H1 (cell line): ENCODE measurements around the gene RAET1G. TPM values are rescaled to one million over a fixed set of nuclear protein-coding genes. Genes with fewer than 3 reads are reported as not detected.

ENCODE experiments used
- CTCF ChIA-PET: fragments of 300-600 bp; sonication (Branson Sonifier 250); formaldehyde crosslinking; loops from one replicate; lab custom pipeline; 2021; ENCODE audit not compliant: partially characterized antibody; lab: Charles Lee
- POLR2A ChIA-PET: fragments of 300-600 bp; sonication (Branson Sonifier 250); formaldehyde crosslinking; loops from one replicate; lab custom pipeline; 2021; ENCODE audit warnings: inconsistent platforms; ENCODE audit not compliant: partially characterized antibody; lab: Charles Lee
- DNase-seq, 2 experiments: peaks; one replicate each; pipeline versions ENCODE4 v3.0.0 to v3.0.0-alpha.2; 2010 to 2022; ENCODE audit warnings: low spot score in 2 of 2, low read depth in 1 of 2, mixed read lengths in 1 of 2
- FAIRE-seq: peaks from 2 replicates; lab custom pipeline; 2011; peaks lifted over from hg19 to GRCh38; lab: Jason Lieb, UNC
- H2AFZ ChIP-seq: 2 replicates; pipeline ENCODE4 v1.8.1; 2012; ENCODE audit warnings: low read length, inconsistent platforms
- H2AK5ac ChIP-seq: 2 replicates; pipeline ENCODE4 v1.6.1; 2013; ENCODE audit warnings: low read depth, low read length
- H2BK120ac ChIP-seq: replicated peaks from 2 replicates; pipeline ENCODE3; 2013; ENCODE audit warnings: low read depth, low read length, inconsistent platforms
- H2BK12ac ChIP-seq: 2 replicates; pipeline ENCODE4 v1.6.1; 2013; ENCODE audit warnings: low read depth, low read length
- H2BK15ac ChIP-seq: 2 replicates; pipeline ENCODE4 v1.6.1; 2013; ENCODE audit warnings: low read length
- H2BK20ac ChIP-seq: 2 replicates; pipeline ENCODE4 v1.6.1; 2013; ENCODE audit warnings: low read length
- H2BK5ac ChIP-seq: 2 replicates; pipeline ENCODE4 v1.6.1; 2013; ENCODE audit warnings: low read depth, low read length
- H3K14ac ChIP-seq: 2 replicates; pipeline ENCODE4 v1.6.1; 2013; ENCODE audit warnings: inconsistent platforms; ENCODE audit not compliant: insufficient read length
- H3K18ac ChIP-seq: 2 replicates; pipeline ENCODE4 v1.6.1; 2013; ENCODE audit warnings: low read length; ENCODE audit errors: extremely low read depth
- H3K23ac ChIP-seq: 2 replicates; pipeline ENCODE4 v1.6.1; 2013; ENCODE audit warnings: inconsistent platforms; ENCODE audit not compliant: insufficient read length
- H3K23me2 ChIP-seq: 2 replicates; pipeline ENCODE4 v1.6.1; 2013; ENCODE audit warnings: low read depth, low read length
- H3K27ac ChIP-seq: 2 replicates; pipeline ENCODE4 v1.6.1; 2011; ENCODE audit warnings: low read depth, low read length, inconsistent platforms
- H3K27me3 ChIP-seq, 4 experiments: replicated peaks in 1 of 4; 1 replicate in 1 of 4; 2 replicates in 3 of 4; pipeline versions ENCODE4 v1.6.1 to v1.8.1; 2011 to 2013; ENCODE audit warnings: low read length in 3 of 4, mild to moderate bottlenecking in 3 of 4, inconsistent platforms in 2 of 4, mixed read lengths in 2 of 4, moderate library complexity in 1 of 4; ENCODE audit not compliant: control insufficient read depth in 3 of 4, insufficient read depth in 3 of 4; ENCODE audit errors: extremely low read depth in 1 of 4
- H3K36me3 ChIP-seq, 4 experiments: 2 replicates each; pipeline versions ENCODE4 v1.6.1 to v1.8.1; 2011 to 2013; ENCODE audit warnings: mild to moderate bottlenecking in 4 of 4, low read length in 3 of 4, moderate library complexity in 2 of 4, control low read depth in 1 of 4, inconsistent platforms in 1 of 4; ENCODE audit not compliant: insufficient read depth in 4 of 4, control insufficient read depth in 2 of 4
- H3K4ac ChIP-seq: replicated peaks from 2 replicates; pipeline ENCODE3; 2013; ENCODE audit warnings: low read length, low read depth, mixed read lengths, inconsistent platforms; ENCODE audit not compliant: insufficient read length
- H3K4me1 ChIP-seq, 4 experiments: replicated peaks in 1 of 4; 1 replicate in 1 of 4; 2 replicates in 3 of 4; pipeline versions ENCODE4 v1.6.1 to v1.8.1; 2011 to 2013; ENCODE audit warnings: low read length in 3 of 4, inconsistent platforms in 2 of 4, mixed read lengths in 1 of 4; ENCODE audit not compliant: insufficient read depth in 4 of 4, control insufficient read depth in 3 of 4
- H3K4me2 ChIP-seq, 2 experiments: 2 replicates each; pipeline versions ENCODE4 v1.6.1 to v1.8.1; 2011 to 2013; ENCODE audit warnings: low read depth in 2 of 2, low read length in 2 of 2, control low read depth in 1 of 2, inconsistent platforms in 1 of 2, mild to moderate bottlenecking in 1 of 2; ENCODE audit not compliant: insufficient read depth in 1 of 2
- H3K4me3 ChIP-seq, 4 experiments: fragments of 200-600, 300-600 bp in 1 of 4; sonication (generic), shearing (Covaris generic), sonication (Bioruptor Twin) in 1 of 4; 2 replicates each; pipeline versions ENCODE4 v1.5.1 to v1.8.1; 2011 to 2016; ENCODE audit warnings: low read length in 4 of 4, low read depth in 3 of 4, control low read depth in 2 of 4, inconsistent platforms in 2 of 4, mild to moderate bottlenecking in 2 of 4, mixed read lengths in 1 of 4, moderate library complexity in 1 of 4; ENCODE audit not compliant: insufficient read depth in 2 of 4; ENCODE audit errors: extremely low read depth in 1 of 4
- H3K56ac ChIP-seq: replicated peaks from 2 replicates; pipeline ENCODE3; 2013; ENCODE audit warnings: low read depth, mild to moderate bottlenecking, mixed read lengths, low read length, inconsistent platforms; ENCODE audit not compliant: insufficient read length
- H3K79me1 ChIP-seq: 2 replicates; pipeline ENCODE4 v1.6.1; 2013; ENCODE audit warnings: low read depth, low read length, control low read depth
- H3K79me2 ChIP-seq, 2 experiments: 2 replicates each; pipeline versions ENCODE4 v1.6.1 to v1.8.1; 2012 to 2013; ENCODE audit warnings: low read length in 2 of 2, mild to moderate bottlenecking in 2 of 2, inconsistent platforms in 1 of 2; ENCODE audit not compliant: insufficient read depth in 2 of 2, control insufficient read depth in 1 of 2
- H3K9ac ChIP-seq, 4 experiments: replicated peaks in 1 of 4; 1 replicate in 1 of 4; 2 replicates in 3 of 4; pipeline versions ENCODE4 v1.6.1 to v1.8.1; 2011 to 2013; ENCODE audit warnings: low read depth in 3 of 4, low read length in 3 of 4, control low read depth in 2 of 4, mild to moderate bottlenecking in 2 of 4, moderate library complexity in 2 of 4, inconsistent platforms in 1 of 4; ENCODE audit errors: extremely low read depth in 1 of 4
- H3K9me3 ChIP-seq, 2 experiments: 2 replicates each; pipeline versions ENCODE4 v1.6.1 to v1.8.1; 2012 to 2013; ENCODE audit warnings: mild to moderate bottlenecking in 2 of 2, moderate library complexity in 2 of 2, control low read depth in 1 of 2, inconsistent platforms in 1 of 2, low read depth in 1 of 2, low read length in 1 of 2, mixed read lengths in 1 of 2; ENCODE audit not compliant: insufficient read depth in 2 of 2
- H4K20me1 ChIP-seq, 2 experiments: replicated peaks in 1 of 2; 2 replicates each; pipeline versions ENCODE3 to v1.8.1; 2011 to 2013; ENCODE audit warnings: inconsistent platforms in 2 of 2, low read length in 2 of 2, mild to moderate bottlenecking in 1 of 2; ENCODE audit not compliant: insufficient read depth in 2 of 2, control insufficient read depth in 1 of 2
- H4K5ac ChIP-seq: 2 replicates; pipeline ENCODE4 v1.6.1; 2013; ENCODE audit warnings: low read length, low read depth, mixed read lengths, inconsistent platforms; ENCODE audit not compliant: insufficient read length
- H4K8ac ChIP-seq: 2 replicates; pipeline ENCODE4 v1.8.0; 2013; ENCODE audit warnings: mild to moderate bottlenecking, moderate library complexity, low read length, inconsistent platforms; ENCODE audit not compliant: insufficient read depth; ENCODE audit errors: extremely low read depth
- H4K91ac ChIP-seq: replicated peaks from 2 replicates; pipeline ENCODE3; 2013; ENCODE audit warnings: low read length, mixed read lengths, inconsistent platforms; ENCODE audit not compliant: insufficient read length
- BCL11A ChIP-seq, 2 experiments: IDR thresholded peaks; one replicate each; pipeline ENCODE4 v1.6.1; 2011; ENCODE audit warnings: low read depth in 2 of 2, low read length in 2 of 2, mild to moderate bottlenecking in 2 of 2
- CEBPB ChIP-seq: IDR thresholded peaks from 2 replicates; pipeline ENCODE4 v1.6.1; 2012; ENCODE audit warnings: low read depth, low read length
- CHD2 ChIP-seq: IDR thresholded peaks from 2 replicates; pipeline ENCODE4 v1.6.1; 2012; ENCODE audit warnings: low read length, improper control_type of control experiment
- CREB1 ChIP-seq: IDR thresholded peaks from 2 replicates; pipeline ENCODE4 v1.6.1; 2012; ENCODE audit warnings: inconsistent platforms
- GABPA ChIP-seq: IDR thresholded peaks from 2 replicates; pipeline ENCODE4 v1.6.1; 2011; ENCODE audit warnings: mild to moderate bottlenecking, low read length, moderate library complexity, borderline replicate concordance; ENCODE audit not compliant: insufficient read depth
- SAP30 ChIP-seq: fragments of 300-600 bp; sonication (generic); IDR thresholded peaks from 2 replicates; pipeline ENCODE4 v1.7.1; 2012; ENCODE audit warnings: low read length, moderate library complexity, mild to moderate bottlenecking, inconsistent platforms; ENCODE audit not compliant: insufficient read depth, insufficient replicate concordance
- SP2 ChIP-seq: IDR thresholded peaks from 2 replicates; pipeline ENCODE4 v1.6.1; 2012; ENCODE audit warnings: mild to moderate bottlenecking, low read length, inconsistent platforms
- USF2 ChIP-seq: IDR thresholded peaks from 2 replicates; pipeline ENCODE4 v1.6.1; 2011; ENCODE audit warnings: low read length, improper control_type of control experiment
- YY1 ChIP-seq: IDR thresholded peaks from 2 replicates; pipeline ENCODE4 v1.6.1; 2011; ENCODE audit warnings: low read depth, mild to moderate bottlenecking, low read length
- ZNF274 ChIP-seq: IDR thresholded peaks from 2 replicates; pipeline ENCODE4 v1.7.0; 2012; ENCODE audit warnings: low read length, borderline replicate concordance; ENCODE audit errors: extremely low read depth
- WGBS, 2 experiments: shearing (Covaris generic) in 1 of 2; methylation state at CpG; one replicate each; pipeline versions ENCODE4 v1.1.6 to v1.1.7; 2013 to 2015; ENCODE audit warnings: low lambda C conversion rate in 2 of 2, mixed read lengths in 2 of 2, inconsistent platforms in 1 of 2, low coverage in 1 of 2, missing lambda C conversion rate in 1 of 2; ENCODE audit not compliant: insufficient replicate concordance in 2 of 2, insufficient coverage in 1 of 2, insufficient read length in 1 of 2; ENCODE audit errors: extremely low coverage in 1 of 2, missing lambda C conversion rate in 1 of 2; 5-methylcytosine and 5-hydroxymethylcytosine counted together
- polyA plus RNA-seq, 7 experiments: library from polyadenylated mRNA; depleted of rRNA in 3 of 7; stranded (reverse) in 5 of 7; unstranded in 2 of 7; fragments of >200 nt in 5 of 7; fragments of 200-250 nt in 2 of 7; gene quantifications; 1 replicate in 5 of 7; 2 replicates in 1 of 7; 4 replicates in 1 of 7; pipeline versions ENCODE4 v1.2.1 to v1.2.3, GENCODE V29; 2011 to 2013; ENCODE audit warnings: missing spikeins in 2 of 7, mixed read lengths in 2 of 7
- total RNA-seq: library from RNA; stranded (reverse); fragmentation: NEBNext Ultra II Directional; extraction: Animal tissue kit (Norgen Biotek cat#: 25700); gene quantifications from 2 replicates; pipeline ENCODE4 v1.2.1, GENCODE V29; 2021

Gene RAET1G
- total and polyA plus RNA-seq, 2 of the 8 experiments (the other 6 are each of a cell fraction or from before 2014, with no cell fraction given) = 0.08 TPM; not detected in 1

GRCh38 chr6:149934249-149935156 is 11.6 kb upstream of the RAET1G start:
- Histone ChIP-seq H3K9ac (no peak overlapping the region), H3K23ac (no peak overlapping the region), H3K4me3 (no peak overlapping the region), H3K36me3 (peaks cover 0 to 3% (median 0%) of the 10 kb centered on the region in 4 experiments; a peak in 1 of 8 replicates), H3K27ac (no peak overlapping the region), H2BK5ac (no peak overlapping the region), H2BK120ac (no peak overlapping the region), H4K8ac (no peak overlapping the region), H4K91ac (no peak overlapping the region), H2BK12ac (no peak overlapping the region), H4K5ac (no peak overlapping the region), H3K56ac (no peak overlapping the region), H3K23me2 (peaks cover 7% of the 10 kb centered on the region; the same call in 1 of the 2 replicates), H3K4ac (no peak overlapping the region), H3K14ac (no peak overlapping the region), H4K20me1 (peaks cover 2 to 6% of the 10 kb centered on the region in 2 experiments), H2AK5ac (0 out of 2 replicates have a peak overlapping the region, but pooled peaks have one; percentile 45), H3K4me1 (peaks cover 0 to 6% (median 3%) of the 10 kb centered on the region in 4 experiments; a peak in 5 of 7 replicates), H2BK15ac (no peak overlapping the region), H3K9me3 (no peaks in the 10 kb centered on the region), H2BK20ac (no peak overlapping the region), H3K18ac (no peak overlapping the region), H3K79me1 (no peaks in the 10 kb centered on the region), H3K79me2 (no peaks in the 10 kb centered on the region), H2AFZ (no peak overlapping the region), H3K27me3 (peaks cover 37 to 55% (median 49%) of the 10 kb centered on the region in 4 experiments), H3K4me2 (no peak overlapping the region)
- WGBS, 2 experiments = 56% methylated on average over 11 of the region's 11 CpGs; no CpG with 5 or more reads in 1 of the 2 experiments
- no peak for FAIRE-seq
- ChIA-PET CTCF (interaction anchor here (0.5 to 2.5 kb wide), 7 partner anchors 30 to 511 kb away, joined by 3 to 12 read pairs (median 3); no protein-coding TSS in a partner anchor), POLR2A (no interaction called here)
- peak in 1 of 2 experiments; percentile 77 for DNase-seq
- no peak for TF ChIP-seq USF2
- TF ChIP-seq SP2 = no peak
- TF ChIP-seq GABPA = no peak
- TF ChIP-seq CREB1 = peak; percentile 98
- no peak for TF ChIP-seq YY1
- peak; percentile 18; the same call in 1 of the 2 replicates for TF ChIP-seq CEBPB
- TF ChIP-seq SAP30 = no peak
- no peak for TF ChIP-seq CHD2
- no peak for TF ChIP-seq ZNF274
- no peak for TF ChIP-seq BCL11A (IDR thresholded peaks at IDR 0.05; ENCODE audit: low read depth in 2 of 2, low read length in 2 of 2)
